Measurements from ENCODE around the gene GP5. TPM values are rescaled to one million over a fixed set of nuclear protein-coding genes. Genes with fewer than 3 reads are reported as not detected.

GP5 gene
- total RNA-seq, 1 donor from 2014 or later: not detected

- intact Hi-C loops (cut with DNase I): no loop called here
- DNase-seq (ENCODE audit: extremely low spot score in 2 of 2): no peak
- no peak overlapping the region for H3K4me3 ChIP-seq
- H3K4me1 ChIP-seq: no peaks in the 10 kb centered on the region
- H3K27ac ChIP-seq: no peak overlapping the region
- no peaks in the 10 kb centered on the region for H3K27me3 ChIP-seq
- no peaks in the 10 kb centered on the region for H3K36me3 ChIP-seq
- no peak for TF ChIP-seq POLR2AphosphoS5 (IDR thresholded peaks at IDR 0.05; ENCODE audit: insufficient read depth in 1 of 2, low read depth in 1 of 2)
- no peak for TF ChIP-seq POLR2A (IDR thresholded peaks at IDR 0.05)
- TF ChIP-seq CTCF (IDR thresholded peaks at IDR 0.05): no peak
- no peaks in the 10 kb centered on the region for H3K9me3 ChIP-seq
Observed at GRCh38 chr3:194355379-194355778, 43.7 kb downstream of the GP5 start.

- no peak for DNase-seq (ENCODE audit: extremely low spot score in 2 of 2)
- Histone ChIP-seq H3K36me3 (no peaks in the 10 kb centered on the region), H3K9me3 (no peaks in the 10 kb centered on the region), H3K27ac (no peak overlapping the region), H3K4me1 (no peaks in the 10 kb centered on the region), H3K27me3 (no peaks in the 10 kb centered on the region), H3K4me3 (no peak overlapping the region)
- TF ChIP-seq CTCF (IDR thresholded peaks at IDR 0.05) (no peak), POLR2A (IDR thresholded peaks at IDR 0.05) (no peak), POLR2AphosphoS5 (IDR thresholded peaks at IDR 0.05; ENCODE audit: insufficient read depth in 1 of 2, low read depth in 1 of 2) (no peak)
- intact Hi-C loops (cut with DNase I): no loop called here
Observed at GRCh38 chr3:194354315-194354714, 44.8 kb downstream of the GP5 start.

GRCh38 chr3:194352667-194353246 lies 46.3 kb downstream of the GP5 start:
- no peaks in the 10 kb centered on the region for H3K4me1 ChIP-seq
- no peaks in the 10 kb centered on the region for H3K27me3 ChIP-seq
- no peak overlapping the region for H3K27ac ChIP-seq
- no peak for DNase-seq (ENCODE audit: extremely low spot score in 2 of 2)
- no peaks in the 10 kb centered on the region for H3K36me3 ChIP-seq
- H3K9me3 ChIP-seq: no peaks in the 10 kb centered on the region
- no peak for TF ChIP-seq POLR2AphosphoS5 (IDR thresholded peaks at IDR 0.05; ENCODE audit: insufficient read depth in 1 of 2, low read depth in 1 of 2)
- TF ChIP-seq CTCF (IDR thresholded peaks at IDR 0.05): no peak
- TF ChIP-seq POLR2A (IDR thresholded peaks at IDR 0.05): no peak
- intact Hi-C loops (cut with DNase I): no loop called here
- no peak overlapping the region for H3K4me3 ChIP-seq

- DNase-seq (ENCODE audit: extremely low spot score in 2 of 2): no peak
- TF ChIP-seq POLR2AphosphoS5 (IDR thresholded peaks at IDR 0.05; ENCODE audit: insufficient read depth in 1 of 2, low read depth in 1 of 2) (no peak), POLR2A (IDR thresholded peaks at IDR 0.05) (no peak), CTCF (IDR thresholded peaks at IDR 0.05) (no peak)
- no peak overlapping the region for H3K27ac ChIP-seq
- no peak overlapping the region for H3K4me3 ChIP-seq
- intact Hi-C loops (cut with DNase I): no loop called here
- no peaks in the 10 kb centered on the region for H3K27me3 ChIP-seq
- no peaks in the 10 kb centered on the region for H3K9me3 ChIP-seq
- no peaks in the 10 kb centered on the region for H3K36me3 ChIP-seq
- no peaks in the 10 kb centered on the region for H3K4me1 ChIP-seq
Observed at GRCh38 chr3:194351952-194352536, 47.0 kb downstream of the GP5 start.

GRCh38 chr3:194351080-194351672 lies 47.9 kb downstream of the GP5 start, which contains the start of gene CPN2:
Gene CPN2, minus strand, starts transcription at chr3:194351328. Its CDS starts 8,626 bp downstream, at chr3:194342702.
- intact Hi-C loops (cut with DNase I): no loop called here
- TF ChIP-seq CTCF (IDR thresholded peaks at IDR 0.05): no peak
- no peak for TF ChIP-seq POLR2A (IDR thresholded peaks at IDR 0.05)
- no peak for TF ChIP-seq POLR2AphosphoS5 (IDR thresholded peaks at IDR 0.05; ENCODE audit: insufficient read depth in 1 of 2, low read depth in 1 of 2)
- no peaks in the 10 kb centered on the region for H3K4me1 ChIP-seq
- H3K9me3 ChIP-seq: no peaks in the 10 kb centered on the region
- no peak for DNase-seq (ENCODE audit: extremely low spot score in 2 of 2)
- H3K27ac ChIP-seq: no peak within 1 kb of the TSS
- H3K36me3 ChIP-seq: no peaks in the 10 kb centered on the region
- no peak within 1 kb of the TSS for H3K4me3 ChIP-seq
- no peaks in the 10 kb centered on the region for H3K27me3 ChIP-seq
